Measurements from ENCODE around the gene NCKAP5.

- TF ChIP-seq, protein P1, sequence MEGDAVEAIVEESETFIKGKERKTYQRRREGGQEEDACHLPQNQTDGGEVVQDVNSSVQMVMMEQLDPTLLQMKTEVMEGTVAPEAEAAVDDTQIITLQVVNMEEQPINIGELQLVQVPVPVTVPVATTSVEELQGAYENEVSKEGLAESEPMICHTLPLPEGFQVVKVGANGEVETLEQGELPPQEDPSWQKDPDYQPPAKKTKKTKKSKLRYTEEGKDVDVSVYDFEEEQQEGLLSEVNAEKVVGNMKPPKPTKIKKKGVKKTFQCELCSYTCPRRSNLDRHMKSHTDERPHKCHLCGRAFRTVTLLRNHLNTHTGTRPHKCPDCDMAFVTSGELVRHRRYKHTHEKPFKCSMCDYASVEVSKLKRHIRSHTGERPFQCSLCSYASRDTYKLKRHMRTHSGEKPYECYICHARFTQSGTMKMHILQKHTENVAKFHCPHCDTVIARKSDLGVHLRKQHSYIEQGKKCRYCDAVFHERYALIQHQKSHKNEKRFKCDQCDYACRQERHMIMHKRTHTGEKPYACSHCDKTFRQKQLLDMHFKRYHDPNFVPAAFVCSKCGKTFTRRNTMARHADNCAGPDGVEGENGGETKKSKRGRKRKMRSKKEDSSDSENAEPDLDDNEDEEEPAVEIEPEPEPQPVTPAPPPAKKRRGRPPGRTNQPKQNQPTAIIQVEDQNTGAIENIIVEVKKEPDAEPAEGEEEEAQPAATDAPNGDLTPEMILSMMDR (IDR thresholded peaks at IDR 0.05) = no peak
- no peak for TF ChIP-seq POLR2A (IDR thresholded peaks at IDR 0.05)
These were observed 374.5 kb downstream of the NCKAP5 start for GRCh38 chr2:133193544-133194361.
